HepG2 (cell line): Measurements from ENCODE around the gene CTIF. TPM values are rescaled to one million over a fixed set of nuclear protein-coding genes. Genes with fewer than 3 reads are reported as not detected.

Experiments
- ATF7-NPFF ChIP-seq: sonication (generic); formaldehyde crosslinking; IDR thresholded peaks from 2 replicates; pipeline ENCODE4 v1.8.1; 2023; ENCODE audit warnings: mild to moderate bottlenecking, low read depth, missing genetic modification reagents, moderate library complexity
- GATAD1 ChIP-seq: IDR thresholded peaks from 2 replicates; pipeline ENCODE4 v1.6.1; 2016; ENCODE audit warnings: missing genetic modification reagents, missing compliant biosample characterization
- GATAD2A ChIP-seq: IDR thresholded peaks from 2 replicates; pipeline ENCODE4 v1.6.1; 2016
- KDM2A ChIP-seq: sonication (generic); formaldehyde crosslinking; IDR thresholded peaks from 2 replicates; pipeline ENCODE4 v1.4.0; 2020; ENCODE audit warnings: low read depth, missing genetic modification reagents, borderline replicate concordance
- KDM6A ChIP-seq: IDR thresholded peaks from 2 replicates; pipeline ENCODE4 v1.6.1; 2016; ENCODE audit warnings: low read depth
- NFYC ChIP-seq: IDR thresholded peaks from 2 replicates; pipeline ENCODE4 v1.6.1; 2016; ENCODE audit warnings: missing genetic modification reagents, missing compliant biosample characterization
- NKX3-1 ChIP-seq: sonication (generic); formaldehyde crosslinking; IDR thresholded peaks from 2 replicates; pipeline ENCODE4 v1.5.0; 2020; ENCODE audit warnings: missing genetic modification reagents
- NR2F1 ChIP-seq, 2 experiments: fragments of 450-650 bp in 1 of 2; formaldehyde crosslinking in 1 of 2; IDR thresholded peaks; 2 replicates each; pipeline versions ENCODE4 v1.5.0 to v1.6.1; 2016 to 2020; ENCODE audit warnings: mild to moderate bottlenecking in 1 of 2, missing compliant biosample characterization in 1 of 2, missing genetic modification reagents in 1 of 2, moderate library complexity in 1 of 2
- YY1 ChIP-seq: IDR thresholded peaks from 2 replicates; pipeline ENCODE4 v1.6.1; 2011; ENCODE audit warnings: low read length, low read depth, moderate library complexity, mild to moderate bottlenecking; ENCODE audit not compliant: insufficient read depth, insufficient replicate concordance
- ZNF292 ChIP-seq: sonication (generic); formaldehyde crosslinking; IDR thresholded peaks from 2 replicates; pipeline ENCODE4 v1.8.1; 2022; ENCODE audit warnings: mild to moderate bottlenecking, low read depth, missing genetic modification reagents, borderline replicate concordance
- ZNF572 ChIP-seq: sonication (generic); formaldehyde crosslinking; IDR thresholded peaks from 2 replicates; pipeline ENCODE4 v1.5.1; 2020; ENCODE audit warnings: mild to moderate bottlenecking, missing genetic modification reagents
- ZNF775 ChIP-seq: sonication (generic); formaldehyde crosslinking; IDR thresholded peaks from 2 replicates; pipeline ENCODE4 v1.4.0; 2020; ENCODE audit warnings: missing genetic modification reagents, mild to moderate bottlenecking, moderate library complexity, borderline replicate concordance
- polyA plus RNA-seq, 8 experiments: library from polyadenylated mRNA; depleted of rRNA in 3 of 8; stranded (reverse) in 7 of 8; unstranded in 1 of 8; fragments of >200 nt; fragmentation: Illumina TruSeq in 4 of 8; extraction: Trizol in 4 of 8; gene quantifications; 2 replicates each; pipeline versions ENCODE4 v1.2.1 to v1.2.3, GENCODE V29; 2011 to 2016; ENCODE audit warnings: low read depth in 4 of 8, missing spikeins in 1 of 8, mixed read lengths in 1 of 8; ENCODE audit not compliant: insufficient read depth in 1 of 8
- total RNA-seq, 5 experiments: library from RNA; depleted of rRNA; stranded (reverse); fragments of >200 nt; fragmentation: Illumina TruSeq; extraction: Trizol; gene quantifications; 2 replicates each; pipeline ENCODE4 v1.2.3, GENCODE V29; 2016; ENCODE audit warnings: low read depth in 1 of 5
- TF ChIP-seq, protein P1 (sequence below): sonication (generic); formaldehyde crosslinking; IDR thresholded peaks from 2 replicates; pipeline ENCODE4 v1.4.0; 2020; ENCODE audit warnings: missing genetic modification reagents, borderline replicate concordance
- TF ChIP-seq, protein P2 (sequence below): sonication (generic); formaldehyde crosslinking; IDR thresholded peaks from 2 replicates; pipeline ENCODE4 v1.5.0; 2020; ENCODE audit warnings: mild to moderate bottlenecking, low read depth, missing genetic modification reagents, borderline replicate concordance
- TF ChIP-seq, protein P3 (sequence below): IDR thresholded peaks from 2 replicates; pipeline ENCODE4 v1.6.1; 2016; ENCODE audit warnings: low read depth
- TF ChIP-seq, protein P4 (sequence below): IDR thresholded peaks from 2 replicates; pipeline ENCODE4 v1.4.0; 2020; ENCODE audit warnings: mild to moderate bottlenecking, missing genetic modification reagents
- TF ChIP-seq, protein P5 (sequence below): sonication (generic); formaldehyde crosslinking; IDR thresholded peaks from 2 replicates; pipeline ENCODE4 v1.9.0; 2022; ENCODE audit warnings: low read depth, missing genetic modification reagents

Gene CTIF
- total and polyA plus RNA-seq, 2 of the 13 experiments (the other 11 are each of a cell fraction or from before 2014, with no cell fraction given): 18.2 to 28.0 TPM

DNA sequence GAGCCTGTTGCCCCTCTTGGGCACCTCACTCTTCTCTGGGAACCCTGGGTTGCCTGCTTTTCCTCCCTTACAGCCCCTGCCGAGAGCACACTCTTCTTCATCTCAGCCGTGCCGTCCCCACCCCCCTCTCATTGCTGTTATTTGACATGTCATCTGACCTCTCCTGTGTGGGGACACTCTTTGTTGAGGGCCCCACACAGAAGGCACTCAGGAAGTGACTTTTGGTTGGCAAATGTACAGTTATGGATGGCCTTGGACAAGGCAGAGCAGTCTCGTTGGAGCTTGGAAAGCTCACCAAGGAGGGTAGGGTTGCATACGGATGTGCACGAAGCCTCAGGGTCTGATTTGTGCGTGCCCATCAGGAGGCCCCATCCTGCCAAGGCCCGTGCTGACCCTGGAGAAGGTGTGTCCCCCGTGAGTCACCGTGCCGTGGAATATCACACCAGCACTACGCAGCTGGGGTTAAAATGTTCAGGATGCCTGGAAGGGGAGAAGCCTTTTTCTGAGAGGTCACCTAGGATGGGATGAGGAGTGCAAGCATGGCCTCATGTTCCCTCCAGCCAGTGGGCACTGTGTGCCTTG, 93.9 kb downstream of the CTIF start (continued):
- TF ChIP-seq, protein P1, sequence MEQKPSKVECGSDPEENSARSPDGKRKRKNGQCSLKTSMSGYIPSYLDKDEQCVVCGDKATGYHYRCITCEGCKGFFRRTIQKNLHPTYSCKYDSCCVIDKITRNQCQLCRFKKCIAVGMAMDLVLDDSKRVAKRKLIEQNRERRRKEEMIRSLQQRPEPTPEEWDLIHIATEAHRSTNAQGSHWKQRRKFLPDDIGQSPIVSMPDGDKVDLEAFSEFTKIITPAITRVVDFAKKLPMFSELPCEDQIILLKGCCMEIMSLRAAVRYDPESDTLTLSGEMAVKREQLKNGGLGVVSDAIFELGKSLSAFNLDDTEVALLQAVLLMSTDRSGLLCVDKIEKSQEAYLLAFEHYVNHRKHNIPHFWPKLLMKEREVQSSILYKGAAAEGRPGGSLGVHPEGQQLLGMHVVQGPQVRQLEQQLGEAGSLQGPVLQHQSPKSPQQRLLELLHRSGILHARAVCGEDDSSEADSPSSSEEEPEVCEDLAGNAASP: peak; percentile 60; the same call in 1 of the 2 replicates
- TF ChIP-seq YY1: no peak
- no peak for TF ChIP-seq ATF7-NPFF (CRISPR knock-in tag)
- TF ChIP-seq ZNF292 (CRISPR knock-in tag): peak; percentile 45; the same call in 1 of the 2 replicates
- peak; percentile 64 for TF ChIP-seq GATAD2A (CRISPR knock-in tag)
- TF ChIP-seq NFYC (CRISPR knock-in tag): no peak
- TF ChIP-seq NR2F1 (CRISPR knock-in tag; IDR thresholded peaks at IDR 0.05): peak in 1 of 2 experiments; percentile 53; a peak in 2 of 4 replicates
- TF ChIP-seq, protein P2, sequence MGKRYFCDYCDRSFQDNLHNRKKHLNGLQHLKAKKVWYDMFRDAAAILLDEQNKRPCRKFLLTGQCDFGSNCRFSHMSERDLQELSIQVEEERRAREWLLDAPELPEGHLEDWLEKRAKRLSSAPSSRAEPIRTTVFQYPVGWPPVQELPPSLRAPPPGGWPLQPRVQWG (CRISPR knock-in tag): no peak
- TF ChIP-seq KDM2A (CRISPR knock-in tag): 0 out of 2 replicates have a peak, but pooled peaks have one; percentile 23
- TF ChIP-seq ZNF775 (CRISPR knock-in tag): no peak
- TF ChIP-seq, protein P3, sequence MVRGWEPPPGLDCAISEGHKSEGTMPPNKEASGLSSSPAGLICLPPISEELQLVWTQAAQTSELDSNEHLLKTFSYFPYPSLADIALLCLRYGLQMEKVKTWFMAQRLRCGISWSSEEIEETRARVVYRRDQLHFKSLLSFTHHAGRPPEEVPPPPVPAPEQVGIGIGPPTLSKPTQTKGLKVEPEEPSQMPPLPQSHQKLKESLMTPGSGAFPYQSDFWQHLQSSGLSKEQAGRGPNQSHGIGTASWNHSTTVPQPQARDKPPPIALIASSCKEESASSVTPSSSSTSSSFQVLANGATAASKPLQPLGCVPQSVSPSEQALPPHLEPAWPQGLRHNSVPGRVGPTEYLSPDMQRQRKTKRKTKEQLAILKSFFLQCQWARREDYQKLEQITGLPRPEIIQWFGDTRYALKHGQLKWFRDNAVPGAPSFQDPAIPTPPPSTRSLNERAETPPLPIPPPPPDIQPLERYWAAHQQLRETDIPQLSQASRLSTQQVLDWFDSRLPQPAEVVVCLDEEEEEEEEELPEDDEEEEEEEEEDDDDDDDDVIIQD (CRISPR knock-in tag): peak; percentile 74; the same call in 1 of the 2 replicates
- TF ChIP-seq ZNF572 (CRISPR knock-in tag): 0 out of 2 replicates have a peak, but pooled peaks have one; percentile 32
- TF ChIP-seq GATAD1 (CRISPR knock-in tag): peak; percentile 17; the same call in 1 of the 2 replicates
- TF ChIP-seq, protein P4, sequence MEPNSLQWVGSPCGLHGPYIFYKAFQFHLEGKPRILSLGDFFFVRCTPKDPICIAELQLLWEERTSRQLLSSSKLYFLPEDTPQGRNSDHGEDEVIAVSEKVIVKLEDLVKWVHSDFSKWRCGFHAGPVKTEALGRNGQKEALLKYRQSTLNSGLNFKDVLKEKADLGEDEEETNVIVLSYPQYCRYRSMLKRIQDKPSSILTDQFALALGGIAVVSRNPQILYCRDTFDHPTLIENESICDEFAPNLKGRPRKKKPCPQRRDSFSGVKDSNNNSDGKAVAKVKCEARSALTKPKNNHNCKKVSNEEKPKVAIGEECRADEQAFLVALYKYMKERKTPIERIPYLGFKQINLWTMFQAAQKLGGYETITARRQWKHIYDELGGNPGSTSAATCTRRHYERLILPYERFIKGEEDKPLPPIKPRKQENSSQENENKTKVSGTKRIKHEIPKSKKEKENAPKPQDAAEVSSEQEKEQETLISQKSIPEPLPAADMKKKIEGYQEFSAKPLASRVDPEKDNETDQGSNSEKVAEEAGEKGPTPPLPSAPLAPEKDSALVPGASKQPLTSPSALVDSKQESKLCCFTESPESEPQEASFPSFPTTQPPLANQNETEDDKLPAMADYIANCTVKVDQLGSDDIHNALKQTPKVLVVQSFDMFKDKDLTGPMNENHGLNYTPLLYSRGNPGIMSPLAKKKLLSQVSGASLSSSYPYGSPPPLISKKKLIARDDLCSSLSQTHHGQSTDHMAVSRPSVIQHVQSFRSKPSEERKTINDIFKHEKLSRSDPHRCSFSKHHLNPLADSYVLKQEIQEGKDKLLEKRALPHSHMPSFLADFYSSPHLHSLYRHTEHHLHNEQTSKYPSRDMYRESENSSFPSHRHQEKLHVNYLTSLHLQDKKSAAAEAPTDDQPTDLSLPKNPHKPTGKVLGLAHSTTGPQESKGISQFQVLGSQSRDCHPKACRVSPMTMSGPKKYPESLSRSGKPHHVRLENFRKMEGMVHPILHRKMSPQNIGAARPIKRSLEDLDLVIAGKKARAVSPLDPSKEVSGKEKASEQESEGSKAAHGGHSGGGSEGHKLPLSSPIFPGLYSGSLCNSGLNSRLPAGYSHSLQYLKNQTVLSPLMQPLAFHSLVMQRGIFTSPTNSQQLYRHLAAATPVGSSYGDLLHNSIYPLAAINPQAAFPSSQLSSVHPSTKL (CRISPR knock-in tag): peak; percentile 63
- no peak for TF ChIP-seq NKX3-1 (CRISPR knock-in tag)
- TF ChIP-seq, protein P5, sequence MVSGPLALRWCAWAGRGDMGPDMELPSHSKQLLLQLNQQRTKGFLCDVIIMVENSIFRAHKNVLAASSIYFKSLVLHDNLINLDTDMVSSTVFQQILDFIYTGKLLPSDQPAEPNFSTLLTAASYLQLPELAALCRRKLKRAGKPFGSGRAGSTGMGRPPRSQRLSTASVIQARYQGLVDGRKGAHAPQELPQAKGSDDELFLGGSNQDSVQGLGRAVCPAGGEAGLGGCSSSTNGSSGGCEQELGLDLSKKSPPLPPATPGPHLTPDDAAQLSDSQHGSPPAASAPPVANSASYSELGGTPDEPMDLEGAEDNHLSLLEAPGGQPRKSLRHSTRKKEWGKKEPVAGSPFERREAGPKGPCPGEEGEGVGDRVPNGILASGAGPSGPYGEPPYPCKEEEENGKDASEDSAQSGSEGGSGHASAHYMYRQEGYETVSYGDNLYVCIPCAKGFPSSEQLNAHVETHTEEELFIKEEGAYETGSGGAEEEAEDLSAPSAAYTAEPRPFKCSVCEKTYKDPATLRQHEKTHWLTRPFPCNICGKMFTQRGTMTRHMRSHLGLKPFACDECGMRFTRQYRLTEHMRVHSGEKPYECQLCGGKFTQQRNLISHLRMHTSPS (CRISPR knock-in tag): no peak
- no peak for TF ChIP-seq KDM6A (CRISPR knock-in tag)
